Neural cell (in vitro differentiated cells): ENCODE results near the gene STX18. TPM values are rescaled to one million over a fixed set of nuclear protein-coding genes. Genes with fewer than 3 reads are reported as not detected.

ENCODE experiments used
- H2AFZ ChIP-seq: fragments of 200-600, 300-800 bp; sonication (generic), shearing (Covaris generic); 2 replicates; pipeline ENCODE4 v1.6.0; 2014; ENCODE audit warnings: low read depth, mild to moderate bottlenecking, antibody characterized with exemption, low read length, moderate library complexity
- H3F3A ChIP-seq: fragments of 200-600 bp; shearing (Covaris generic); 2 replicates; pipeline ENCODE4 v1.6.1; 2016; ENCODE audit warnings: mild to moderate bottlenecking, moderate library complexity, mixed read lengths, antibody characterized with exemption, low read length; ENCODE audit not compliant: insufficient read depth, poor library complexity, severe bottlenecking
- H3K27ac ChIP-seq: fragments of 200-600, 300-800 bp; sonication (generic), shearing (Covaris generic); 2 replicates; pipeline ENCODE4 v1.5.1; 2014; ENCODE audit warnings: mild to moderate bottlenecking, low read length, moderate library complexity
- H3K27me3 ChIP-seq: fragments of 300-800, 200-600 bp; sonication (generic), shearing (Covaris generic); 2 replicates; pipeline ENCODE4 v1.6.0; 2014; ENCODE audit warnings: mild to moderate bottlenecking, low read depth, low read length, moderate library complexity; ENCODE audit not compliant: insufficient read depth
- H3K36me3 ChIP-seq: fragments of 300-800, 200-600 bp; sonication (generic), shearing (Covaris generic); 2 replicates; pipeline ENCODE4 v1.5.1; 2014; ENCODE audit warnings: mild to moderate bottlenecking, antibody characterized with exemption, low read length, moderate library complexity; ENCODE audit not compliant: insufficient read depth
- H3K4me2 ChIP-seq: fragments of 300-800, 200-600 bp; sonication (generic), shearing (Covaris generic); 2 replicates; pipeline ENCODE4 v1.6.0; 2014; ENCODE audit warnings: mild to moderate bottlenecking, low read length
- H3K4me3 ChIP-seq: fragments of 300-800, 200-600 bp; sonication (generic), shearing (Covaris generic); 2 replicates; pipeline ENCODE4 v1.5.1; 2014; ENCODE audit warnings: mild to moderate bottlenecking, low read length, moderate library complexity
- H3K79me2 ChIP-seq: fragments of 200-600 bp; shearing (Covaris generic); replicated peaks from 2 replicates; pipeline ENCODE4 v1.6.0; 2014; ENCODE audit warnings: mild to moderate bottlenecking, low read length, moderate library complexity; ENCODE audit not compliant: insufficient read depth
- H3K9ac ChIP-seq: fragments of 300-800, 200-600 bp; sonication (generic), shearing (Covaris generic); 2 replicates; pipeline ENCODE4 v1.6.1; 2016; ENCODE audit warnings: mild to moderate bottlenecking, low read length, mixed read lengths
- H3K9me2 ChIP-seq: fragments of 200-600 bp; shearing (Covaris generic); 2 replicates; pipeline ENCODE4 v1.6.1; 2016; ENCODE audit warnings: mild to moderate bottlenecking, low read length, mixed read lengths; ENCODE audit not compliant: insufficient read depth
- H3K9me3 ChIP-seq: fragments of 200-600, 300-800 bp; sonication (generic), shearing (Covaris generic); 2 replicates; pipeline ENCODE4 v1.6.1; 2016; ENCODE audit warnings: mild to moderate bottlenecking, mixed run types, low read length, moderate library complexity, mixed read lengths
- H4K20me1 ChIP-seq: fragments of 200-600 bp; shearing (Covaris generic); 2 replicates; pipeline ENCODE4 v1.6.1; 2016; ENCODE audit warnings: mild to moderate bottlenecking, mixed run types; ENCODE audit not compliant: insufficient read depth
- EP300 ChIP-seq: fragments of 450-650 bp; conservative IDR thresholded peaks from 2 replicates; pipeline ENCODE4 v1.6.1; 2014; ENCODE audit warnings: antibody characterized with exemption, mild to moderate bottlenecking, moderate library complexity; ENCODE audit not compliant: poor library complexity, severe bottlenecking
- EZH2 ChIP-seq: fragments of 200-600, 300-800 bp; shearing (Covaris generic), sonication (generic); IDR thresholded peaks from 2 replicates; pipeline ENCODE4 v1.6.1; 2014; ENCODE audit warnings: antibody characterized with exemption, low read length, borderline replicate concordance, mild to moderate bottlenecking; ENCODE audit not compliant: insufficient read depth, poor library complexity, severe bottlenecking
- MXI1 ChIP-seq: fragments of 450-650 bp; conservative IDR thresholded peaks from 2 replicates; pipeline ENCODE4 v1.6.1; 2014; ENCODE audit warnings: antibody characterized with exemption, mild to moderate bottlenecking; ENCODE audit not compliant: poor library complexity, severe bottlenecking
- POLR2AphosphoS5 ChIP-seq: IDR thresholded peaks from 2 replicates; pipeline ENCODE4 v1.6.1; 2012
- RAD21 ChIP-seq: fragments of 450-650 bp; conservative IDR thresholded peaks from 2 replicates; pipeline ENCODE4 v1.6.1; 2014; ENCODE audit warnings: antibody characterized with exemption, mild to moderate bottlenecking, moderate library complexity
- SMC3 ChIP-seq: fragments of 450-650 bp; conservative IDR thresholded peaks from 2 replicates; pipeline ENCODE4 v1.6.1; 2014; ENCODE audit warnings: antibody characterized with exemption, mild to moderate bottlenecking, moderate library complexity; ENCODE audit not compliant: poor library complexity
- TAF1 ChIP-seq: IDR thresholded peaks from 2 replicates; pipeline ENCODE4 v1.6.1; 2012; ENCODE audit warnings: low read depth
- polyA plus RNA-seq: library from polyadenylated mRNA; depleted of rRNA; stranded (reverse); fragments of >200 nt; gene quantifications from 2 replicates; pipeline ENCODE4 v1.2.3, GENCODE V29; 2014
- TF ChIP-seq, protein P1 (sequence below): fragments of 450-650 bp; IDR thresholded peaks from 2 replicates; pipeline ENCODE4 v1.5.1; 2014; ENCODE audit warnings: antibody characterized with exemption, mild to moderate bottlenecking, moderate library complexity; ENCODE audit not compliant: poor library complexity, severe bottlenecking
- TF ChIP-seq, protein P2 (sequence below): IDR thresholded peaks from 2 replicates; pipeline ENCODE4 v1.6.1; 2012; ENCODE audit warnings: borderline replicate concordance

STX18 gene
- polyA plus RNA-seq, 1 donor from 2014 or later = 64.5 TPM

GRCh38 chr4:4430492-4431195 lies 111.2 kb downstream of the STX18 start:
- Histone ChIP-seq H2AFZ (no peak overlapping the region), H3K79me2 (no peaks in the 10 kb centered on the region), H3K27me3 (no peaks in the 10 kb centered on the region), H4K20me1 (no peaks in the 10 kb centered on the region), H3K9me2 (no peaks in the 10 kb centered on the region), H3K4me2 (no peak overlapping the region), H3K27ac (no peak overlapping the region), H3K4me3 (no peak overlapping the region), H3K36me3 (no peaks in the 10 kb centered on the region), H3K9me3 (no peaks in the 10 kb centered on the region), H3F3A (no peaks in the 10 kb centered on the region), H3K9ac (no peak overlapping the region)
- TF ChIP-seq TAF1 (no peak), EZH2 (no peak), POLR2AphosphoS5 (no peak), EP300 (no peak), MXI1 (peak; percentile 90), RAD21 (peak; percentile 66), SMC3 (peak; percentile 80)
- TF ChIP-seq, protein P1, sequence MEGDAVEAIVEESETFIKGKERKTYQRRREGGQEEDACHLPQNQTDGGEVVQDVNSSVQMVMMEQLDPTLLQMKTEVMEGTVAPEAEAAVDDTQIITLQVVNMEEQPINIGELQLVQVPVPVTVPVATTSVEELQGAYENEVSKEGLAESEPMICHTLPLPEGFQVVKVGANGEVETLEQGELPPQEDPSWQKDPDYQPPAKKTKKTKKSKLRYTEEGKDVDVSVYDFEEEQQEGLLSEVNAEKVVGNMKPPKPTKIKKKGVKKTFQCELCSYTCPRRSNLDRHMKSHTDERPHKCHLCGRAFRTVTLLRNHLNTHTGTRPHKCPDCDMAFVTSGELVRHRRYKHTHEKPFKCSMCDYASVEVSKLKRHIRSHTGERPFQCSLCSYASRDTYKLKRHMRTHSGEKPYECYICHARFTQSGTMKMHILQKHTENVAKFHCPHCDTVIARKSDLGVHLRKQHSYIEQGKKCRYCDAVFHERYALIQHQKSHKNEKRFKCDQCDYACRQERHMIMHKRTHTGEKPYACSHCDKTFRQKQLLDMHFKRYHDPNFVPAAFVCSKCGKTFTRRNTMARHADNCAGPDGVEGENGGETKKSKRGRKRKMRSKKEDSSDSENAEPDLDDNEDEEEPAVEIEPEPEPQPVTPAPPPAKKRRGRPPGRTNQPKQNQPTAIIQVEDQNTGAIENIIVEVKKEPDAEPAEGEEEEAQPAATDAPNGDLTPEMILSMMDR = peak; percentile 72
- TF ChIP-seq, protein P2, sequence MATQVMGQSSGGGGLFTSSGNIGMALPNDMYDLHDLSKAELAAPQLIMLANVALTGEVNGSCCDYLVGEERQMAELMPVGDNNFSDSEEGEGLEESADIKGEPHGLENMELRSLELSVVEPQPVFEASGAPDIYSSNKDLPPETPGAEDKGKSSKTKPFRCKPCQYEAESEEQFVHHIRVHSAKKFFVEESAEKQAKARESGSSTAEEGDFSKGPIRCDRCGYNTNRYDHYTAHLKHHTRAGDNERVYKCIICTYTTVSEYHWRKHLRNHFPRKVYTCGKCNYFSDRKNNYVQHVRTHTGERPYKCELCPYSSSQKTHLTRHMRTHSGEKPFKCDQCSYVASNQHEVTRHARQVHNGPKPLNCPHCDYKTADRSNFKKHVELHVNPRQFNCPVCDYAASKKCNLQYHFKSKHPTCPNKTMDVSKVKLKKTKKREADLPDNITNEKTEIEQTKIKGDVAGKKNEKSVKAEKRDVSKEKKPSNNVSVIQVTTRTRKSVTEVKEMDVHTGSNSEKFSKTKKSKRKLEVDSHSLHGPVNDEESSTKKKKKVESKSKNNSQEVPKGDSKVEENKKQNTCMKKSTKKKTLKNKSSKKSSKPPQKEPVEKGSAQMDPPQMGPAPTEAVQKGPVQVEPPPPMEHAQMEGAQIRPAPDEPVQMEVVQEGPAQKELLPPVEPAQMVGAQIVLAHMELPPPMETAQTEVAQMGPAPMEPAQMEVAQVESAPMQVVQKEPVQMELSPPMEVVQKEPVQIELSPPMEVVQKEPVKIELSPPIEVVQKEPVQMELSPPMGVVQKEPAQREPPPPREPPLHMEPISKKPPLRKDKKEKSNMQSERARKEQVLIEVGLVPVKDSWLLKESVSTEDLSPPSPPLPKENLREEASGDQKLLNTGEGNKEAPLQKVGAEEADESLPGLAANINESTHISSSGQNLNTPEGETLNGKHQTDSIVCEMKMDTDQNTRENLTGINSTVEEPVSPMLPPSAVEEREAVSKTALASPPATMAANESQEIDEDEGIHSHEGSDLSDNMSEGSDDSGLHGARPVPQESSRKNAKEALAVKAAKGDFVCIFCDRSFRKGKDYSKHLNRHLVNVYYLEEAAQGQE = no peak

DNA sequence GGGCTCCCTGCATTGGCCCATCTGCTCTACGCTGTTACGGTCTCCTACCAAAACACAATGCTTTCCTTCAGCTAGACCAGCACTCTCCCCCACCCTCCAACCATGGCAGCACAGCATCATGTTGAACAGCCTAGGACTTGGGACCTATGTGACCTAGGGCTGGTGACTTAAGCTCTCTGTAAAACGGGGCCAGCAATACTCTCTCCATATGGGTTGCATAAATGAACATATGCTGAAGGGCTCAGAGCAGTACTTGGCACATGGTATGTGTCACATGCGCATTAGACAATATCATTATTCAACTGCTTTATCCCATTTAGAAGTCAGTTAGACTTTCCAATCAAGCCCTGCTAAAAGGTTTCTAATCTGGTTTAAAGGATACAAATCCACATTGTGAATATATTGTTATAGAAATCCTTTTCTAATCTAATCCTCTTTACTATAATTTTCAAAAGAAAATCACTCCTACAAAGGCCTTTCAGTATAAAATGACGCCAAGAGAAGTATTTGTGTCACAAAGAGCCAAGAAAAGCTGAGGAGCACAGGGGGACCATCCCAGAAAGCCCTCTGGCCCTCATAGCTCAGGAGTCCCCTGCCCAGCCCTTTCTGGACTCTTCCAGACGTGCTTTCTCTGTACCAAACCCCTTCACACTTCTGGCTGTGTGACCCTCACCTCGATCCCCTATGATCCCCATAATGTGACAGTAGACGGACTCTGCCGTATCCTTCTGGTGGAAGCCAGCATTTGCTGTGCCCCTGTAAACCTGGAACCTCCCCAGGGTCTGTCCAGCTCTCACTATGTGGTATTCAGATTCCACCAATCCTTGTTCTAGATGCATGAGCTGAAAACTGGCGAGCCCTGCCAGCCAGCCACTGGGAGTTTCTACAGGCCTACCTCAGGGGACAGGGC lies 112.6 kb downstream of the STX18 start:
- Histone ChIP-seq H3F3A (no peaks in the 10 kb centered on the region), H3K36me3 (no peaks in the 10 kb centered on the region), H4K20me1 (no peaks in the 10 kb centered on the region), H3K9me3 (no peaks in the 10 kb centered on the region), H3K4me3 (no peak overlapping the region), H3K27me3 (no peaks in the 10 kb centered on the region), H3K9ac (no peak overlapping the region), H3K27ac (no peak overlapping the region), H3K4me2 (no peak overlapping the region), H3K9me2 (no peaks in the 10 kb centered on the region), H2AFZ (no peak overlapping the region), H3K79me2 (no peaks in the 10 kb centered on the region)
- TF ChIP-seq TAF1 (no peak), EZH2 (no peak), SMC3 (no peak), EP300 (no peak), RAD21 (no peak), MXI1 (no peak), POLR2AphosphoS5 (no peak)
- TF ChIP-seq, protein P1 = no peak
